CD4-positive, alpha-beta T cell treated with Interleukin-10 for 1 hour (primary cell): Measurements from ENCODE around the gene NLRP7.
"Not testable (repeated sequence)": the region's sequence is repeated elsewhere in the genome, so short reads cannot be mapped to it uniquely, and the experiment has no call there.

ENCODE experiments used
- DNase-seq: peaks from one replicate; pipeline ENCODE4 v3.0.0-alpha.2; 2020

NLRP7 gene

DNA sequence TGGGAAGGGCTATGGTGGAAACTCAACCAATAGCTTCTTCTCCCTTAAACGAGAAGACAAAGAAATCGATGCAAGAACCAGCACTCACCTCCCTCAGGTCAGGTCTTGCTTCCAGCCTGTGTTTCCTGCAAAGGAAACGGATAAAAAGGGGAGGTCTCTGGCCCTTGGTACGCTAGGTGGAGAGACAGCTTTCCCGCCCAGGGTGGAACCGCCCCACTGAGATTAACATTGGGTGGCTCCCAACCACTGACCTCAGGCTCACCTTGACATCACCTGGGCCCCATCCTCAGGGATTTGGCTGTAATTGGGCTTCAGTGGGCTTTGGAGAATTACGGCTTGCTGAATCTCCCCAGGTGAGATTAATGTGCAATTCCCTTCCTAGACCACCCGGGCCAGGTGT is at the start of gene NLRP7:
NLRP7 (minus strand) TSS at position 150 of the 400 bp plus-strand sequence.
- DNase-seq, result no peak

GRCh38 chr19:54995561-54995960 is 48.2 kb upstream of the NLRP7 start:
- no peak for DNase-seq

GRCh38 chr19:54989531-54989930 is 42.2 kb upstream of the NLRP7 start:
- DNase-seq, result not testable (repeated sequence)

- not testable (repeated sequence) for DNase-seq
Observed at GRCh38 chr19:54982562-54982961, 35.2 kb upstream of the NLRP7 start.

GRCh38 chr19:54973229-54974090 is 26.1 kb upstream of the NLRP7 start:
- DNase-seq, result not testable (repeated sequence)

GRCh38 chr19:54971446-54971845 is 24.1 kb upstream of the NLRP7 start:
- not testable (repeated sequence) for DNase-seq

- DNase-seq, result no peak
Observed at GRCh38 chr19:54969647-54970046, 22.3 kb upstream of the NLRP7 start.

GRCh38 chr19:54967611-54968010 is 20.3 kb upstream of the NLRP7 start:
- DNase-seq, result no peak

DNA sequence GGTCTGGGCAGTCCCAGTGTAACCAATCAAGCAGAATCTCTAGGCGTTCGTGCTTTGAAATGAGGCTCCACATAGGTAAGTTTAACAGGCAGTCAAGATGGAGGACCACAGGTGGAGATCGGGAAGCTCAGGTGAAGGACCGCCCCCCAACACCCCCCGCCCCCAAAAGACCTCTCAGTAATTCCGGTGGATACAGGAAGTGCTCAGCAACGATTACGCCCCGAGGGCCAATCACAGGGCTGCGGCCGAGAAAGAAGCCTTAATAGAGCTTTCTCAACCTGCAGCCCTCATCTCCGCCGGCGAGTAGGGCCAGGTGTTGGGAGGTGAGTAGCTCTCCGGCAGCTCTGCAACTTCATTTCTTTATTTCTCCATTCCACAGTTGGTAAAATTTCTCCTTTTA is 17.7 kb upstream of the NLRP7 start:
- DNase-seq, result not testable (repeated sequence)

- no peak for DNase-seq
Observed at GRCh38 chr19:54959840-54960239, 12.5 kb upstream of the NLRP7 start.

DNA sequence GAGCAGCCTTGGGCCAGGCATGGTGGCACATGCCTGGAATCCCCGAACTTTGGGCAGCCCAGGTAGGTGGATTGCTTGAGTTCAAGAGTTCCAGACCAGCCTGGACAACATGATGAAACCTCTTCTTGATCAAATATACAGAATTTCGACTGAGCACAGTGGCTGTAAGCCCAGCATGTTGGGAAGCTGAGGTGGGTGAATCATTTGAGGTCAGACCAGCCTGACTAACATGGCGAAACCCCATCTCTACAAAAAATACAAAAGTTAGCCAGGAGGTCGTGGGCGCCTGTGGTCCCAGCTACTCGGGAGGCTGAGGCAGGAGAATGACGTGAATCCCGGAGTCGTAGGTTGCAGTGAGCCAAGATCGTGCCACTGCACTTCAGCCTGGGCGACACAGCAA is 8.0 kb upstream of the NLRP7 start:
- no peak for DNase-seq

- not testable (repeated sequence) for DNase-seq
Observed at GRCh38 chr19:54953345-54953713, 6.0 kb upstream of the NLRP7 start.

- no peak for DNase-seq
Observed at GRCh38 chr19:54952591-54953344, 5.4 kb upstream of the NLRP7 start.

GRCh38 chr19:54950580-54950979 is 3.2 kb upstream of the NLRP7 start:
- not testable (repeated sequence) for DNase-seq

DNA sequence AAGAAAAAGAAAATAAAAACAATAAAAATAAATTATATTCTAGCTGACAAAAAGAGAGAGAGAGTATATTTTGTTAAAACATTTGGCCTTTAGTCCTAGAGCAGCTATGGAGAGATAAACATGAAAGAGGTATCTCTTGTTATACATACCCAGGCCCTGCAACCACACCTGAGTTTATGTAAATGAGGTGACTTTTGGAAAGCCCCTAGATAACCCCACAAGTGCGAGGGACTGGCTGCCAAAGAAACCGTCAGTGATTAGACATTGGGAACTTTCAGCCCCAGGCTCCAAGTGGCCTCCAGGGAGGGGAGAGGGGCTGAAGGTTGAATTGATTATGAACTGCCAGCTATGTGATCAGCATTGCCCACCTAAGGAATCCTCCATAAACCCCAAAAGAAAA is 2.1 kb upstream of the NLRP7 start:
- DNase-seq, result no peak

DNA sequence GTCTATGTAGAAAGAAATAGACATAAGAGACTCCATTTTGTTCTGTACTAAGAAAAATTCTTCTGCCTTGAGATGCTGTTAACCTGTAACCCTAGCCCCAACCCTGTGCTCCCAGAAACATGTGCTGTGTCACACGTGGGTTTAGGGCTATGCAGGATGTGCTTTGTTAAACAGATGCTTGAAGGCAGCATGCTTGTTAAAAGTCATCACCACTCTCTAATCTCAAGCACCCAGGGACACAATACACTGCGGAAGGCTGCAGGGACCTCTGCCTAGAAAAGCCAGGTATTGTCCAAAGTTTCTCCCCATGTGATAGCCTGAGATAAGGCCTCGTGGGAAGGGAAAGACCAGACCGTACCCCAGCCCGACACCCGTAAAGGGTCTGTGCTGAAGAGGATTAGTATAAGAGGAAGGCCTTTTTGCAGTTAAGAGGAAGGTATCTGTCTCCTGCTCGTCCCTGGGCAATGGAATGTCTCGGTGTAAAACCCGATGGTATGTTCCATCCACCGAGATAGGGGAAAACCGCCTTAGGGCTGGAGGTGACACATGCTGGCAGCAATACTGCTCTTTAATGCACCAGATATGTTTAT is 3.5 kb downstream of the NLRP7 start:
- DNase-seq, result not testable (repeated sequence)

GRCh38 chr19:54939538-54939937 is 7.8 kb downstream of the NLRP7 start:
- not testable (repeated sequence) for DNase-seq

- no peak for DNase-seq
Observed at GRCh38 chr19:54938906-54939305, 8.4 kb downstream of the NLRP7 start.

DNA sequence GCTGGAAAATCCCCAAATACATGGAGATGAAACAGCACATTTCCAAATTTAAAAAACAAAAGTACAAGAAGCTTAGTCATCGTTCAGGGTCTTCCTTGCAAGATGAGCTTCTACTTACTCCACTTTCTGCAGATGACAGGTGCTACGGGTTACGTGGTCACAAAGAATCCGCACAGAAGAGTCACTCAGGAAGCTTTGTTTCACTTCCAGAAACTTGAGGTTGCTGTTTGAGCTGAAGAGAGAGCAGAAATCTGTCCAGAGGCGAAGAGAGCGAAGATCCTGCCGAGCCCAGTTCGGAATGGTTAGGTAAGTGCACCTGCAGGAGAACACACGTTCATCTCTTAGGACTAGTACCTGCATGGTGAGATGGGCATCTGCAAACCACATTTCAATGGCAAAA is 9.4 kb downstream of the NLRP7 start:
- no peak for DNase-seq

- DNase-seq, result no peak
Observed at GRCh38 chr19:54928299-54928698, 19.0 kb downstream of the NLRP7 start.

- DNase-seq, result no peak
Observed at GRCh38 chr19:54923276-54923675, 24.1 kb downstream of the NLRP7 start.

DNA sequence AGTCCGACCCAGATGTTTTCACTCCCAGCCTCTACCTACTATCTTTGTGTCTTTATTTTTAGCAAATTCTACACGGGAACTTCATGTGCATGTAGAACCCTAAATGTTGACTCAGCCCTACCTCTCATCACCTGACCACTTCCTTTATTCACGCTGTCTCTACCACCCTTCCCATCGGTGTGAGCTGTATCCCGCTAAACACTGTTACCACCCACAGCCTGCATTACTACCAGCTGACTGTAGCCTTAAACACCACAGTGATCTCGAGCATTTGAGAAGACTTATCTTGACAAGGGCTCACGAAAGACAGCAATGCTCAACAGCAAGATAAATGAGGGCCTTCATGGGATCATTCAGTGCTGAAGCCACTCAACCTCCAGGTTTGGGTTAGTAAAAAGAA is 26.2 kb downstream of the NLRP7 start:
- no peak for DNase-seq

DNA sequence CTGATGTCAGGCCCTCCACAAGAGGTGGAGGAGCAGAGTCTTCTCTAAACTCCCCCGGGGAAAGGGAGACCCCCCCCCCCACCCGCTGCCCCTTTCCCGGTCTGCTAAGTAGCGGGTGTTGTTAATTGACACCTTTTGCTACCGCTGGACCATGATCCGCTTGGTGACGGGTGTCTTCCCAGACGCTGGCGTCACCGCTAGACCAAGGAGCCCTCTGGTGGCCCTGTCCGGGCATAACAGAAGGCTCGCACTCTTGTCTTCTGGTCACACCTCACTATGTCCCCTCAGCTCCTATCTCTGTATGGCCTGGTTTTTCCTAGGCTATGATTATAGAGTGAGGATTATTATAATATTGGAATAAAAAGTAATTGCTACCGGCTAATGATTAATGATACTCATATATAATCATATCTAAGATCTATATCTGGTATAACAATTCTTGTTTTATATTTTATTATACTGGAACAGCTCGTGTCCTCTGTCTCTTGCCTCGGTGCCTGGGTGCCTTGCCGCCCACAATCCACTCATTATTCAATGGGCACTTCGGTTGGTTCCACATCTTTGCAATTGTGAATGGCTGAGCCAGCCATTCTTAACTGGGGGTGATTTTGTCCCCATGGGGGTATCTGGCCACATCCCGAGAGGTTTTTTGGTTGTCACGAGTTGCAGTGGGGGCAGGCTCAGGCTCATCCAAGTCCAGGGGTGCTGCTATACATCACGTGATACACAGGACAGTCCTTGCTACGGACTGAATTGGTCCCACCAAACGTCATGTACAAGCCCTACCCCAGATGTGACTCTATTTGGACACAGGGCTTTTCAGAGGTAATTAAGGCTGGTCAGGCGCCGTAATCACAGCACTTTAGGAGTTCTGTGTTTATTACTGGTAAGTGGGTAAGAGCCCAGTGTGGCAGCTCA is 27.4 kb downstream of the NLRP7 start:
- not testable (repeated sequence) for DNase-seq
